ENCODE results near the gene UCK1.

DNA sequence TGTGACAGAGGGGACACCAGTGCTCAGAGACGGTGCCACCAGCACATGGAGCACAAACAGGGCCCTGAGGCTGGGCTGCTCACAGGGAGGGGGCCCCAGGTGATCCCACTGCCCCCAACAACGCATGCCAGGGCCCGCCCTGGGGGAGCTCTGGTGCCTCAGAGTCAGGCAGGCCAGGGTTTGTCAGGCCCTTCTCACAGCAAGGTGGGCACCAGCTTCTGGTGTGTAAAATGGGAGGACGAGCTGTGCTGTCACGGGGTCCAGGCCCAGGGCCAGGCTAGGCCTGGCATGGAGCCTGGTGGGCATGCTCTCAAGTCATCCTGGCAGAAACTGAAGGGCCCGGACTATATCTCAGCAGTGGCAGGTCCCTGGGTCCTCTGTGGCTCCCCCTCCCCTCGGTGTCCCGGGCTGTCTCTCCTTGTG lies 48.7 kb upstream of the UCK1 start:
- TF ChIP-seq, protein P1, sequence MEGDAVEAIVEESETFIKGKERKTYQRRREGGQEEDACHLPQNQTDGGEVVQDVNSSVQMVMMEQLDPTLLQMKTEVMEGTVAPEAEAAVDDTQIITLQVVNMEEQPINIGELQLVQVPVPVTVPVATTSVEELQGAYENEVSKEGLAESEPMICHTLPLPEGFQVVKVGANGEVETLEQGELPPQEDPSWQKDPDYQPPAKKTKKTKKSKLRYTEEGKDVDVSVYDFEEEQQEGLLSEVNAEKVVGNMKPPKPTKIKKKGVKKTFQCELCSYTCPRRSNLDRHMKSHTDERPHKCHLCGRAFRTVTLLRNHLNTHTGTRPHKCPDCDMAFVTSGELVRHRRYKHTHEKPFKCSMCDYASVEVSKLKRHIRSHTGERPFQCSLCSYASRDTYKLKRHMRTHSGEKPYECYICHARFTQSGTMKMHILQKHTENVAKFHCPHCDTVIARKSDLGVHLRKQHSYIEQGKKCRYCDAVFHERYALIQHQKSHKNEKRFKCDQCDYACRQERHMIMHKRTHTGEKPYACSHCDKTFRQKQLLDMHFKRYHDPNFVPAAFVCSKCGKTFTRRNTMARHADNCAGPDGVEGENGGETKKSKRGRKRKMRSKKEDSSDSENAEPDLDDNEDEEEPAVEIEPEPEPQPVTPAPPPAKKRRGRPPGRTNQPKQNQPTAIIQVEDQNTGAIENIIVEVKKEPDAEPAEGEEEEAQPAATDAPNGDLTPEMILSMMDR (optimal IDR thresholded peaks at IDR 0.05 in 1 of 3, IDR thresholded peaks at IDR 0.05 in 1 of 3, conservative IDR thresholded peaks at IDR 0.05 in 1 of 3; ENCODE audit: extremely low read depth in 1 of 3, insufficient read depth in 2 of 3, low read length in 3 of 3), result no peak
- TF ChIP-seq EZH2 (IDR thresholded peaks at IDR 0.05; ENCODE audit: low read length), result no peak

All from keratinocyte (primary cell).